Measurements from ENCODE around the gene HNRNPL.
"Not testable (repeated sequence)": the region's sequence is repeated elsewhere in the genome, so short reads cannot be mapped to it uniquely, and the experiment has no call there.

HNRNPL gene

GRCh38 chr19:38843175-38843758 lies 6.5 kb downstream of the HNRNPL start:
- no peak for DNase-seq

DNA sequence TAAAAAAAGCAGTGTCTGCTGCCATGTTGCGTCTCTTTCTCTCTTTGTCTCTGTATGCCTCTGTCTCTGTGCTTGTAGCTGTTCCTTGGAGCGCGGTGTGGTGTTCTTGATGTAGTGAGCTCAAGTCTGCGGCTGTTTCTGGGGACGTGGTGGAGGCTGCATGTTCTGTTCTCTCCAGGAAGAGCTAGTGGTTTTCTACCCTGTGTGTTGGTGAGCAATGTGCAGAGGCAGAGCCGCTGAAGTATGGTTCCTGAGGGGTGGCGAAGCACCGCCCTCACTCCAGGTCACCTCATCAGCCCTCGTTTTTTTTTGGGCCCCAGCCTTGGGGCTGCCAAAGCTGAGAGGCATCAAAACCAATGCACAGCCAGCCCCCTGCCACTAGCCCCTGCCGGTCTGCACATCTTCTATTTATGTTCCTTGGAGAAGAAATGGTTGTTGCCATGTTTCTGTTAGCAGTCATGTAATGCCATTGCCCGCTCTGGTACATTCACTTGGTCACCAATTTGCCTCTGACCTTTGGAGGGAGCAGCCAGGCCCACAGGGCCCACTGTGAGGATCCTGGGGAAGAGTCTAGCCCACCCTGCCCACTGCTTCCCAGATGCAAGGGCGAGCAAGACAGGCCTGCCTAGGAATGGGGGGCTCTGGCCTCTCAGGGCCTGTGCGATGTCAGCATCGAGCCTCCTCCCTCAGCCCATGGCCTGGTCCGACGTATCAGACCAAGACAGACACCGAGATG lies 7.2 kb downstream of the HNRNPL start:
- peak; percentile 79 for DNase-seq

GRCh38 chr19:38841787-38842438 lies 7.9 kb downstream of the HNRNPL start:
- peak; percentile 72 for DNase-seq

- no peak for DNase-seq
Measured at GRCh38 chr19:38841180-38841766, 8.5 kb downstream of the HNRNPL start.

DNA sequence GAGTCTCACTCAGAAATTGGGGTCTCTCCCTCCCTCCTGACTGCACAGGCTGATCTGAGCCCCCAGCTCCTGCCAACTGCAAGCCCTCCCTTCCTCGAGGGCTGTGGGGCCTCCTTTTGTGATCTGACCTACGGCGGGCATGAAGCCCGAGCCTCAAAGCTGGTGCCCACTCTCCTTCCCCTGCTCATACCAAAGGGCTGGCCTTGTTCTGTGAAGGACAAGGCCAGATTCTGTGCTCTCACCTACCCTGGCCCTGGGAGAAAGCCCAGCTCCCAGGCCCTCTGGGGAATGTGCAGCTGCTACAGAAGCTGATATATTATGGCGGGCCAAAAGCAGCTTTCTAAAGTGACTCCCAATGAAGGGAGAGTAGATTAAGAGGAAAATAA lies 9.2 kb downstream of the HNRNPL start:
- DNase-seq: no peak

- DNase-seq: no peak
Measured at GRCh38 chr19:38839816-38840582, 9.8 kb downstream of the HNRNPL start.

GRCh38 chr19:38838986-38839761 lies 10.6 kb downstream of the HNRNPL start:
- DNase-seq: no peak

GRCh38 chr19:38838208-38838985 lies 11.4 kb downstream of the HNRNPL start:
- DNase-seq: no peak

- no peak for DNase-seq
Measured at GRCh38 chr19:38837656-38838121, 12.1 kb downstream of the HNRNPL start.

DNA sequence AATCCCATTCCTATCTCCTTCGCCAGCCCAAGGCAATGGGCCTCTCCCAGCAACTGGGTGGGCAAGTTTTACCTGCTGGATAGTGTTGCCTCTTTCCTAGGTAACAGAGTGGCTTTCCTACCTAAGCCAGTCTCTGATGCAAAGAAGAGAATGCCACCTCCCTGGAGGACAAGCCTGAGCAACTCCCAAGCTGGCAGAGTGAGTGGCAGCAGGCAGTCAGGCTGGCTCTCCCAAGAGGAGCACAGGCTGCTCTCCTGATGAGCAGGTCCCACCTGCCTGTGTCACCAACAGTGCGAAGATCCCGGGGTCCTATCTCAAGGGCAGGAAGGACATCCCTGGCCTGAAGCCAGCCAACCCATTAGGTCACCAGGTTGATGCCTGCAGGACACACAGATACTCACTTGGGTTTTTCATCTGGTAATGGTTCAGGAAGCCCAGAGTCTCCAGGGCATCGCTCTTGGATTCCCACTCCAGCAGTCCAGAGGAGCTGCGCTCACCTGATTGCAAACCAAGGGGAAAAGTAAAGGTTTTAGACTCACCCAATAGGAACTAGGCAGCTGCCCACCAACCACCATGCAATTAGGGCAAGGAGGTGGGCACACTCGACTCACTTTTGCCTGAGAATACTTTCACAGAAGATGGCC lies 12.7 kb downstream of the HNRNPL start:
- no peak for DNase-seq

- no peak for DNase-seq
Measured at GRCh38 chr19:38836159-38836982, 13.4 kb downstream of the HNRNPL start.

DNA sequence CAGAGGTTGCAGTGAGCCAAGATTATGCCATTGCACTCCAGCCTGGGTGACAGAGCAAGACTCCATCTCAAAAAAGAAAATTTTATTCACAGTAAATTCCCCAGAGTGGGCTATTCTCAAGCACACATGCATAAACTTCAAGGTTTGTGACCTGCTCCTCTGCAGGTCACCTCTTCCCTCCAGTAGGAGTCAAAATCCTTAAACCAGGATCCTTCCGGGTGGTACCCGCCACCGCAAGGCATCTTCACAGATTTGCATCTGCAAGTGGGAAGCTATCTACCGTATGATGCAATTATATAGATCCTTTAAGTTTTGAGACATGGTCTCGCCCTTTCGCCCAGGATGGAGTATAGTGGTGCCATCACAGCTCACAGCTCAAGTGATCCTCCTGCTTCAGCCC lies 15.2 kb downstream of the HNRNPL start:
- DNase-seq: no peak

GRCh38 chr19:38834104-38834490 lies 15.7 kb downstream of the HNRNPL start:
- DNase-seq: no peak

DNA sequence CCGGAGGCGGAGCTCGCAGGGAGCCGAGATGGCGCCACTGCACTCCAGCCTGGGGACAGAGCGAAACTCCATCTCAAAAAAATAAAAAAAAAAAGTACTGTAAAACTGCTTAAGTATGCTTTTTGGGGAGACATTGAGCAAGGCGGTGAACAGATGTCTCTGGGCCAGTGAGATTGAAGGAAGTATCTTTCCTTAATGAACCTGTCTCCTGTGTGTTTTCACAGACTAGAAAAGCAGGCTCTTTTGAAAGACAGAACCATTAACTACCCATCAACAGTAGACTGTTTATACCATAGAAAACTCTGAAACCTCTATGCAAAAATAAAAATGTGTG lies 16.7 kb downstream of the HNRNPL start:
- no peak for DNase-seq

GRCh38 chr19:38831142-38831605 lies 18.6 kb downstream of the HNRNPL start:
- peak; percentile 46 for DNase-seq

DNA sequence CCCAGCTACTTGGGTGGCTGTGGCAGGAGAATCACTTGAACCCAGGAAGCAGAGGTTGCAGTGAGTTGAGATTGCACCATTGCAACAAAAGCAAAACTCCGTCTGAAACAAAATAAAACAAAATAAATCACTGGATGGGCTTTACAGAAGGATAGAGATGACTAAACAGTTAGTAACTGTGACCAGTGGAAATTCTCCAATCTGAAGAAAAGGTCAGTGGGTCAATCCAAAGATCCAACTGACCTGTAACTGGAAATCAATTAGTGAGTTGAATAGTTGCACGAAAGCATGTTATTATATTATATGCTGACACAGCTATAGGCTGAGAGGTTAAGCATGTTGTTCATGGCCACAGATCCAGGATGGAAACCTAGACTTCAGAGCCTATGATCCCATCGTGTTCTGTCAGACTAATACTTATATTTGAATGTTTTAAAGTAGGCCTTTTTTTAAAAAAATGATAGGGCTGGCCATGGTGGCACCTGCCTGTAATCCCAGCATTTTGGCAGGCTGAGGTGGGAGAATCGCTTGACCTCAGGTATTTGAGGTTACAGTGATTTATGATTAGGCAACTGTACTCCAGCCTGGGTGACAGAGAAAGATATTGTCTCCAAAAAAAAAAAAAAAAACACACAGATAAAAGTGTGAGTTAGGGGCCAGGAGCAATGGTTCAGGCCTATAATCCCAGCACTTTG lies 19.6 kb downstream of the HNRNPL start:
- no peak for DNase-seq

DNA sequence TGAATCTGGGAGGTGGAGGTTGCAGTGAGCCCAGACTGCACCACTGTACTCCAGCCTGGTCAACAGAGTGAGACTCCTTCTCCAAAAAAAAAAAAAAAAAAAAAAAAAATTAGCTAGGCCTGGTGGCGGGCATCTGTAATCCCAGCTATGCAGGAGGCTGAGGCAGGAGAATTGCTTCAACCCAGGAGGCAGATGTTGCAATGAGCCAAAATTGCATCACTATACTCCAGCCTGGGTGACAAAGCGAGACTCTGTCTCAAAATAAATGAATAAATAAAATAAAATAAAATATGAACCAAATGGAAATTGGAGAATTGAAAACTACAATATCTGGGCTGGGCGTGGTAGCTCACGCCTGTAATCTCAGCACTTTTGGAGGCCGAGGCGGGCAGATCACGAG lies 20.6 kb downstream of the HNRNPL start:
- DNase-seq: not testable (repeated sequence)

- DNase-seq: no peak
Measured at GRCh38 chr19:38826856-38827551, 22.8 kb downstream of the HNRNPL start.

DNA sequence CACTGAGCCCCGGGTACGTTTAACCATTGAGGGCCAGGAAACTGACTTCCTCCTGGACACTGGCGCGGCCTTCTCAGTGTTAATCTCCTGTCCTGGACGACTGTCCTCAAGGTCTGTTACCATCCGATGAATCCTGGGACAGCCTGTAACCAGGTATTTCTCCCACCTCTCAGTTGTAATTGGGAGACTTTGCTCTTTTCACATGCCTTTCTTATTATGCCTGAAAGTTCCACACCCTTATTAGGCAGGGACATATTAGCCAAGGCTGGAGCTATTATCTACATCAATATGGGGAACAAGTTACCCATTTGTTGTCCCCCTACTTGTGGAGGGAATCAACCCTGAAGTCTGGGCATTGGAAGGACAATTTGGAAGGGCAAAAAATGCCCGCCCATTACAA lies 23.9 kb downstream of the HNRNPL start:
- not testable (repeated sequence) for DNase-seq

Data from CD4-positive, alpha-beta T cell treated with Interleukin-17A for 1 hour (primary cell).